GM19328 (cell line): ENCODE results near the gene RPSA.
"Not testable (repeated sequence)": the region's sequence is repeated elsewhere in the genome, so short reads cannot be mapped to it uniquely, and the experiment has no call there.

ENCODE experiments used
- ATAC-seq: cut with Tn5 transposase; IDR thresholded peaks from one replicate; pipeline ENCODE4 v1.9.1; 2021; ENCODE audit warnings: mild to moderate bottlenecking, moderate library complexity; ENCODE audit not compliant: unreplicated experiment

RPSA gene

GRCh38 chr3:39453134-39453533, 46.6 kb downstream of the RPSA start:
- ATAC-seq = no peak

- ATAC-seq = not testable (repeated sequence)
Measured at GRCh38 chr3:39453872-39454271, 47.4 kb downstream of the RPSA start.

DNA sequence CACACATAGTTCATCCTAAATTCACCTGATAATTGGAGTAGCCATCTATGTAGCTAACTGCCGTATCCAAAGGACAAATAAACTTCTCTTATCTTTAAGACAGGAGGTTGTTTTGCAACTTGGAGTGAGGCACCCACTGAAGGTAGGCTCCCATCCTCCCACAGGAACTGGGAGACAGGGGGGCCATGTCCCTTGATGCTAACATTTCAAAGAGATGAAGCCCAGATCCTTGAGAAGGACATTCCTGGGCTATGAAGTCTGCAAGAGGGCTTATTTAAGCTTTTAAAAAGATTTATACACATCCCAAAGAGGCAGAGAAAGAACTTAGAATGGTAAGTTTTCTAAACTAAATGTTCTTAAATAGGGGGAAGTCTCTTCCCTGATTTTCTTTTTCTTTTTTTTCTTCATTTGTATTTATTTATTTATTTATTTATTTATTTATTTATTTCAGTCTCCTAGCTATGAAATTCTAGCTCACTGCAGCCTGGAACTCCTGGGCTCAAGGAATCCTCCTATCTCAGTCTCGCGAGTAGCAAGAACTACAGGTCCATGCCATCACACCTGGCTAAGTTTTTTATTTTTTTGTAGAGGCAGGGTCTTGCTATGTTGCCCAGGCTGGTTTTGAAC, 48.2 kb downstream of the RPSA start:
- no peak for ATAC-seq

DNA sequence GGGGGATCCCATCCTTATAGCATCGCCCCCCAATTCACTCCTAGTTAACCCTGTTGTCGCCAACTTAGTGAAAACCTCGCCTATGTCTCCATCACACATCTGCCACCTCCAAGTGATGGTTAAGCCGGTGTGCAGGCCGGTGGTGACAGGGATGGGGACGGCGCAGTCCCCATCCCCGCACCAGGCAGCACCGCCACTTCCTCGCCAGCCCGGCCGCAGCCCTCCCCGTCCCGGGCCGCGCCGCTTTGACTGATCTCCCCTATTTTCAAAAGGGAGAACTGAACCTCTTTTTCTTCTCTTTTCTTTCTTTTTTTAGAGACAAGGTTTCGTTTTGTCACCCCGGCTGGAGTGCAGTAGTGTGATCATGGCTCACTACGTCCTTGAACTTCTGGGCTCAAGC, 49.6 kb downstream of the RPSA start:
- ATAC-seq = no peak

GRCh38 chr3:39457361-39457760, 50.8 kb downstream of the RPSA start:
- ATAC-seq = no peak

- not testable (repeated sequence) for ATAC-seq
Measured at GRCh38 chr3:39458579-39458978, 52.1 kb downstream of the RPSA start.

DNA sequence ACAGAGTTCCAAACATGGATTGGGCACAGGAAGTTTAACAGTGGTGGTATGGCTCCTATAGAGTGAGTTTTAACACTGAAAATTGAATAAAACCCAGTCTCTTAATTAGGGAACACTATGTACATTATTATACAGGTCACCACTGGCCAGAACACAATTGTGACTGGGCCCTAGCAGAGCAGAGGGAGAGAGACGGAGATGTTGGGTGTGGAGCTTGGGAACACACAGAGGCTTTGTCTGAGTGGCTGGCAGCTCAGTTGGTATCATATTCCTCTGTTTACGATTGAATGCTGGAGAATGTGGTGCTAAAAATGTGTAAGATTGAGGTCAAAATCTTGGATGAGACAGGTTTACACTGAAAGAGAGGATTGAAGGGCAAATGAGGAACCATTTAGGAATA, 54.2 kb downstream of the RPSA start:
- no peak for ATAC-seq
